OCI-LY1 (cell line): ENCODE data around the gene COG7.

Experiments used
- CTCF ChIP-seq: fragments of 200-600 bp; sonication (generic), shearing (Covaris generic); IDR thresholded peaks from 2 replicates; pipeline ENCODE4 v1.5.1; 2017; ENCODE audit warnings: mild to moderate bottlenecking, antibody characterized with exemption, low read length, moderate library complexity, mixed read lengths
- EZH2 ChIP-seq: fragments of 200-600 bp; sonication (generic), shearing (Covaris generic); IDR thresholded peaks from 2 replicates; pipeline ENCODE4 v1.8.0; 2017; ENCODE audit warnings: borderline replicate concordance, mixed run types, mild to moderate bottlenecking, antibody characterized with exemption, low read length, moderate library complexity, mixed read lengths

- no peak for TF ChIP-seq CTCF
- TF ChIP-seq EZH2, result no peak
Measured at GRCh38 chr16:23351360-23351759, 101.6 kb downstream of the COG7 start.
